GM23248 (cell line): Measurements from ENCODE around the gene ISL2. TPM values are rescaled to one million over a fixed set of nuclear protein-coding genes. Genes with fewer than 3 reads are reported as not detected.

Experiments used
- DNase-seq: peaks from one replicate; pipeline ENCODE4 v3.0.0-alpha.2; 2015
- H2AFZ ChIP-seq: fragments of 200-600 bp; sonication (generic); 2 replicates; pipeline ENCODE4 v1.6.1; 2016; ENCODE audit warnings: antibody characterized with exemption
- H3F3A ChIP-seq: fragments of 200-600 bp; sonication (generic); 2 replicates; pipeline ENCODE4 v1.6.1; 2016; ENCODE audit warnings: mild to moderate bottlenecking, antibody characterized with exemption, mixed run types; ENCODE audit not compliant: insufficient read depth
- H3K27ac ChIP-seq: fragments of 200-600 bp; sonication (generic); 2 replicates; pipeline ENCODE4 v1.5.1; 2016; ENCODE audit warnings: mild to moderate bottlenecking
- H3K27me3 ChIP-seq: fragments of 200-600 bp; sonication (generic); replicated peaks from 2 replicates; pipeline ENCODE4 v1.6.1; 2016; ENCODE audit warnings: mild to moderate bottlenecking; ENCODE audit not compliant: insufficient read depth
- H3K36me3 ChIP-seq: fragments of 200-600 bp; sonication (generic); 2 replicates; pipeline ENCODE4 v1.6.1; 2016; ENCODE audit warnings: low read depth, mild to moderate bottlenecking
- H3K4me1 ChIP-seq: fragments of 200-600 bp; sonication (generic); 2 replicates; pipeline ENCODE4 v1.6.1; 2016; ENCODE audit warnings: mild to moderate bottlenecking; ENCODE audit not compliant: insufficient read depth
- H3K4me2 ChIP-seq: fragments of 200-600 bp; sonication (generic); one replicate; pipeline ENCODE4 v1.6.1; 2016; ENCODE audit warnings: mild to moderate bottlenecking; ENCODE audit not compliant: unreplicated experiment
- H3K4me3 ChIP-seq: fragments of 200-600 bp; sonication (generic); 2 replicates; pipeline ENCODE4 v1.5.1; 2016; ENCODE audit warnings: mild to moderate bottlenecking
- H3K79me2 ChIP-seq: fragments of 200-600 bp; sonication (generic); 2 replicates; pipeline ENCODE4 v1.6.1; 2016; ENCODE audit warnings: mild to moderate bottlenecking; ENCODE audit not compliant: insufficient read depth
- H3K9ac ChIP-seq: fragments of 200-600 bp; sonication (generic); 2 replicates; pipeline ENCODE4 v1.6.1; 2016; ENCODE audit warnings: mild to moderate bottlenecking
- H3K9me2 ChIP-seq: fragments of 200-600 bp; sonication (generic); 2 replicates; pipeline ENCODE4 v1.6.1; 2016; ENCODE audit warnings: mixed run types, mild to moderate bottlenecking, moderate library complexity; ENCODE audit not compliant: insufficient read depth
- H3K9me3 ChIP-seq: fragments of 200-600 bp; sonication (generic); one replicate; pipeline ENCODE4 v1.6.1; 2017; ENCODE audit warnings: low read depth
- H4K20me1 ChIP-seq: fragments of 200-600 bp; sonication (generic); 2 replicates; pipeline ENCODE4 v1.6.0; 2016; ENCODE audit not compliant: insufficient read depth
- EZH2 ChIP-seq: fragments of 200-600 bp; sonication (generic); IDR thresholded peaks from 2 replicates; pipeline ENCODE4 v1.6.1; 2018; ENCODE audit warnings: antibody characterized with exemption, mild to moderate bottlenecking; ENCODE audit not compliant: insufficient read depth, poor library complexity, severe bottlenecking
- EZH2phosphoT487 ChIP-seq: fragments of 200-600 bp; sonication (generic); IDR thresholded peaks from 2 replicates; pipeline ENCODE4 v1.6.1; 2018; ENCODE audit warnings: antibody characterized with exemption, moderate library complexity, mild to moderate bottlenecking, low read depth; ENCODE audit not compliant: insufficient read depth
- WGBS, 2 experiments: methylation state at CpG; one replicate each; pipeline ENCODE4 v1.1.6; 2015 to 2017; ENCODE audit warnings: low lambda C conversion rate in 2 of 2, low coverage in 1 of 2; ENCODE audit errors: missing lambda C conversion rate in 2 of 2; 5-methylcytosine and 5-hydroxymethylcytosine counted together
- in situ Hi-C: fragments of 300-500 bp; cut with MboI; formaldehyde crosslinking; loops from 2 replicates; pipeline ENCODE4 v1.15.0; 2020
- polyA plus RNA-seq: library from polyadenylated mRNA; unstranded; fragments of >200 nt; fragmentation: Nextera tagmentation; extraction: Ambion mirVana; gene quantifications from 2 replicates; pipeline ENCODE4 v1.2.1, GENCODE V29; 2016
- total RNA-seq: library from RNA; depleted of rRNA; stranded (reverse); fragments of >200 nt; shearing (Covaris generic); gene quantifications from 2 replicates; pipeline ENCODE4 v1.2.3, GENCODE V29; 2014

The ISL2 gene
- total and polyA plus RNA-seq, 2 experiments from 2014 or later, result 0.98 to 2.2 TPM

- Histone ChIP-seq H3K4me2 (peak overlapping the region; percentile 55), H3F3A (no peaks in the 10 kb centered on the region; the same call in 1 of the 2 replicates), H3K36me3 (no peaks in the 10 kb centered on the region), H3K9me2 (no peaks in the 10 kb centered on the region), H3K9me3 (no peaks in the 10 kb centered on the region), H3K9ac (no peak overlapping the region), H4K20me1 (no peaks in the 10 kb centered on the region), H3K27ac (no peak overlapping the region), H3K79me2 (no peaks in the 10 kb centered on the region), H3K4me3 (peak overlapping the region; percentile 39), H2AFZ (0 out of 2 replicates have a peak overlapping the region, but pooled peaks have one; percentile 48), H3K27me3 (peaks cover 72% of the 10 kb centered on the region), H3K4me1 (no peaks in the 10 kb centered on the region)
- DNase-seq, result peak; percentile 57
- TF ChIP-seq EZH2, result peak; percentile 8
- TF ChIP-seq EZH2phosphoT487, result no peak
- 31 to 34% methylated on average over 41 to 48 of the region's 48 CpGs for WGBS, 2 experiments
- in situ Hi-C loops, result no loop called here
Observed at GRCh38 chr15:76339305-76340197, 3.0 kb downstream of the ISL2 start.

DNA sequence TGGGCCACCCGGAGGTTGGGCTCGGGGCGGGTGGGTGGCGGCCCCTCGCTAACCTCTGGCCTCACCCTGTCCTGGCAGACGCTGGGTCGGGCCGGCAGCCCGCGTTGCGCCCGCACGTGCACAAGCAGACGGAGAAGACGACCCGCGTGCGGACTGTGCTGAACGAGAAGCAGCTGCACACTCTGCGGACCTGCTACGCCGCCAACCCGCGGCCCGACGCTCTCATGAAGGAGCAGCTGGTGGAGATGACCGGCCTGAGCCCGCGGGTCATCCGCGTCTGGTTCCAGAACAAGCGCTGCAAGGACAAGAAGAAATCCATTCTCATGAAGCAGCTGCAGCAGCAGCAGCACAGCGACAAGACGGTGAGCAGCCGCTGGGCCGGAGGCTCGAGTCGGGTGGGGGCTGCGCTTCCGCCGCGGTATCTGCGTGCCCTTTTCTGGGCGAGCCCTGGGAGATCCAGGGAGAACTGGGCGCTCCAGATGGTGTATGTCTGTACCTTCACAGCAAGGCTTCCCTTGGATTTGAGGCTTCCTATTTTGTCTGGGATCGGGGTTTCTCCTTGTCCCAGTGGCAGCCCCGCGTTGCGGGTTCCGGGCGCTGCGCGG is 3.7 kb downstream of the ISL2 start:
- H2AFZ ChIP-seq, result 0 out of 2 replicates have a peak overlapping the region, but pooled peaks have one; percentile 48
- peak; percentile 62 for DNase-seq
- peak overlapping the region; percentile 55 for H3K4me2 ChIP-seq

DNA sequence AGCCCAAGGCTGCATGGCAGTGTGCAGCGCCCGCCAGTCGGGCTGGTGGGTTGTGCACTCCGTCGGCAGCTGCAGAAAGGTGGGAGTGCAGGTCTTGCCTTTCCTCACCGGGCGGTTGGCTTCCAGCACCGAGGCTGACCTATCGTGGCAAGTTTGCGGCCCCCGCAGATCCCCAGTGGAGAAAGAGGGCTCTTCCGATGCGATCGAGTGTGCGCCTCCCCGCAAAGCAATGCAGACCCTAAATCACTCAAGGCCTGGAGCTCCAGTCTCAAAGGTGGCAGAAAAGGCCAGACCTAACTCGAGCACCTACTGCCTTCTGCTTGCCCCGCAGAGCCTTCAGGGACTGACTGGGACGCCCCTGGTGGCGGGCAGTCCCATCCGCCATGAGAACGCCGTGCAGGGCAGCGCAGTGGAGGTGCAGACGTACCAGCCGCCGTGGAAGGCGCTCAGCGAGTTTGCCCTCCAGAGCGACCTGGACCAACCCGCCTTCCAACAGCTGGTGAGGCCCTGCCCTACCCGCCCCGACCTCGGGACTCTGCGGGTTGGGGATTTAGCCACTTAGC is 4.3 kb downstream of the ISL2 start:
- peak; percentile 35 for DNase-seq
- no peak overlapping the region for H3K9ac ChIP-seq
- 0 out of 2 replicates have a peak overlapping the region, but pooled peaks have one; percentile 39 for H3K4me3 ChIP-seq
- H3K4me1 ChIP-seq, result no peaks in the 10 kb centered on the region
- no peaks in the 10 kb centered on the region; the same call in 1 of the 2 replicates for H3F3A ChIP-seq
- in situ Hi-C loops, result no loop called here
- H3K36me3 ChIP-seq, result no peaks in the 10 kb centered on the region
- H3K4me2 ChIP-seq, result no peak overlapping the region
- H3K27ac ChIP-seq, result no peak overlapping the region
- H3K9me2 ChIP-seq, result no peaks in the 10 kb centered on the region
- 21 to 25% methylated on average over 26 to 31 of the region's 35 CpGs for WGBS, 2 experiments
- H3K27me3 ChIP-seq, result peaks cover 78% of the 10 kb centered on the region
- H3K9me3 ChIP-seq, result no peaks in the 10 kb centered on the region
- peak; percentile 23; the same call in 1 of the 2 replicates for TF ChIP-seq EZH2phosphoT487
- TF ChIP-seq EZH2, result peak; percentile 28
- H2AFZ ChIP-seq, result no peak overlapping the region
- no peaks in the 10 kb centered on the region for H4K20me1 ChIP-seq
- H3K79me2 ChIP-seq, result no peaks in the 10 kb centered on the region

More for the DNA sequence above, 3.7 kb downstream of the ISL2 start:
- H3K27me3 ChIP-seq, result peaks cover 77% of the 10 kb centered on the region
- H3K9ac ChIP-seq, result no peak overlapping the region
- 9 to 16% methylated on average over 36 to 47 of the region's 53 CpGs for WGBS, 2 experiments
- no peaks in the 10 kb centered on the region for H3K79me2 ChIP-seq
- H3K4me1 ChIP-seq, result no peaks in the 10 kb centered on the region
- no peaks in the 10 kb centered on the region; the same call in 1 of the 2 replicates for H3F3A ChIP-seq
- H4K20me1 ChIP-seq, result no peaks in the 10 kb centered on the region
- no peaks in the 10 kb centered on the region for H3K36me3 ChIP-seq
- peak overlapping the region; percentile 39 for H3K4me3 ChIP-seq
- no peak overlapping the region for H3K27ac ChIP-seq
- in situ Hi-C loops, result no loop called here
- 0 out of 2 replicates have a peak, but pooled peaks have one; percentile 72 for TF ChIP-seq EZH2phosphoT487
- TF ChIP-seq EZH2, result peak; percentile 97
- no peaks in the 10 kb centered on the region for H3K9me2 ChIP-seq
- H3K9me3 ChIP-seq, result no peaks in the 10 kb centered on the region

GRCh38 chr15:76341366-76342057 is 4.9 kb downstream of the ISL2 start:
- H3K79me2 ChIP-seq, result no peaks in the 10 kb centered on the region
- H3K36me3 ChIP-seq, result no peaks in the 10 kb centered on the region
- no peaks in the 10 kb centered on the region; the same call in 1 of the 2 replicates for H3F3A ChIP-seq
- TF ChIP-seq EZH2phosphoT487, result no peak
- TF ChIP-seq EZH2, result no peak
- peaks cover 84% of the 10 kb centered on the region for H3K27me3 ChIP-seq
- H3K9me3 ChIP-seq, result no peaks in the 10 kb centered on the region
- no peaks in the 10 kb centered on the region for H3K4me1 ChIP-seq
- no peak for DNase-seq
- H3K4me3 ChIP-seq, result no peak overlapping the region
- H2AFZ ChIP-seq, result no peak overlapping the region
- 25 to 28% methylated on average over 25 to 42 of the region's 42 CpGs for WGBS, 2 experiments
- in situ Hi-C loops, result no loop called here
- no peak overlapping the region for H3K27ac ChIP-seq
- no peak overlapping the region for H3K9ac ChIP-seq
- no peaks in the 10 kb centered on the region for H4K20me1 ChIP-seq
- no peak overlapping the region for H3K4me2 ChIP-seq
- no peaks in the 10 kb centered on the region for H3K9me2 ChIP-seq
